ENCODE data around the gene NPC1. TPM values are rescaled to one million over a fixed set of nuclear protein-coding genes. Genes with fewer than 3 reads are reported as not detected.
A peak's percentile ranks its signal among the peaks of the same experiment; 100 is the strongest.
"Not testable (repeated sequence)": the region's sequence is repeated elsewhere in the genome, so short reads cannot be mapped to it uniquely, and the experiment has no call there.

NPC1 gene
- total and polyA plus RNA-seq, 4 experiments from 2014 or later = 14.0 to 64.5 (median 42.4) TPM

DNA sequence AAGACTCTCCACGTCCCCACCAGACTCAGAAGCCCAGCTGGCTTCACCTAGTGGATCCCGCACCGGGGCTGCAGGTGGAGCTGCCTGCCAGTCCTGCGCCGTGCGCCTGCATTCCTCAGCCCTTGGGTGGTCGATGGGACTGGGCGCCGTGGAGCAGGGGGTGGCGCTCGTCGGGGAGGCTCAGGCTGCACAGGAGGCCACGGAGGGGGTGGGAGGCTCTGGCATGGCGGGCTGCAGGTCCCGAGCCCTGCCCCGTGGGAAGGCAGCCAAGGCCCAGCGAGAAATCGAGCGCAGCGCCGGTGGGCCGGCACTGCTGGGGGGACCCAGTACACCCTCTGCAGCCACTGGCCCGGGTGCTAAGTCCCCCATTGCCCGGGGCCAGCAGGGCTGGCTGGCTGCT, 8.8 kb downstream of the NPC1 start:
- H3K9me3 Mint-ChIP-seq; H3K27me3 Mint-ChIP-seq; H3K36me3 ChIP-seq (ENCODE audit: insufficient read depth, low read length); H3K9me3 ChIP-seq (ENCODE audit: control insufficient read depth in 1 of 2, low read length in 2 of 2); DNase-seq; POLR2A ChIA-PET (ENCODE audit: partially characterized antibody); H3K27ac Mint-ChIP-seq; H3K27ac ChIP-seq (ENCODE audit: low read depth, low read length); H3K4me3 ChIP-seq (ENCODE audit: low read length in 2 of 2); H3K27me3 ChIP-seq (ENCODE audit: insufficient read depth, low read length); intact Hi-C loops (cut with micrococcal nuclease); H3K4me3 Mint-ChIP-seq: not testable (repeated sequence)
- Mint-ChIP-seq H3K4me1 (peaks cover 52 to 80% (median 68%) of the 10 kb centered on the region in 4 donors), H3K36me3 (peaks cover 20 to 39% of the 10 kb centered on the region in 2 donors)
- CTCF ChIA-PET (ENCODE audit: partially characterized antibody) = interaction anchor here (5.2 kb wide), 1 partner anchor 62 kb away, joined by 41 read pairs; no protein-coding TSS in a partner anchor
- peaks cover 65% of the 10 kb centered on the region for H3K4me1 ChIP-seq (ENCODE audit: insufficient read depth, low read length)

DNA sequence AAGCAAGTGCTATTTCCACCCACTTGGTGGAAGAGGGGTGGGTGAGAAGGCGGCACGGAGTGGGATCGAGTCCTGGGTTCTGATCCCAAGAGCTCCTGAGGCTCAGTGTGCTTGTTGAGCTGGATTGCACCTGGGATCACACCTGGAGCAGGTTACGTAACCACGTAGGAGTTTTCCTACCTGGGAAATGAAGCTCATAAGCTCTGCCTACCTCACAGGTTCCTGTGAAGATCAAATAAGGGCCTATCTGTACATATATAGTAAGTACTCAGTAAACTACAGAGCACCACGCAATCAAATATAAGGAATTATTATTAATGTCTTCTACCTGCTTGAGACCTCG, 11.0 kb downstream of the NPC1 start:
- H3K4me3 ChIP-seq (ENCODE audit: low read length in 2 of 2) = no peak overlapping the region
- intact Hi-C loops (cut with micrococcal nuclease) = no loop called here
- H3K27ac ChIP-seq (ENCODE audit: low read depth, low read length) = peak overlapping the region; percentile 34
- H3K36me3 ChIP-seq (ENCODE audit: insufficient read depth, low read length) = peaks cover 7% of the 10 kb centered on the region
- Mint-ChIP-seq H3K4me3 (peak overlapping the region in 6 of 8 donors; percentile 32 to 78 (median 65)), H3K4me1 (peaks cover 45 to 74% (median 61%) of the 10 kb centered on the region in 4 donors), H3K27ac (peak overlapping the region; percentile 67 to 93 (median 84)), H3K9me3 (no peaks in the 10 kb centered on the region), H3K27me3 (no peaks in the 10 kb centered on the region), H3K36me3 (peaks cover 25 to 42% of the 10 kb centered on the region in 2 donors)
- no peak for DNase-seq
- no peaks in the 10 kb centered on the region for H3K9me3 ChIP-seq (ENCODE audit: control insufficient read depth in 1 of 2, low read length in 2 of 2)
- peaks cover 61% of the 10 kb centered on the region for H3K4me1 ChIP-seq (ENCODE audit: insufficient read depth, low read length)
- POLR2A ChIA-PET (ENCODE audit: partially characterized antibody) = interaction anchor here (3.2 kb wide), 1 partner anchor 10 kb away, joined by 19 read pairs; the partner anchor contains the start of gene NPC1
- CTCF ChIA-PET (ENCODE audit: partially characterized antibody) = interaction anchor here (1.0 to 3.7 kb wide), 2 partner anchors 10 to 91 kb away, joined by 4 to 14 read pairs; partner anchors contain the start of gene NPC1
- no peaks in the 10 kb centered on the region for H3K27me3 ChIP-seq (ENCODE audit: insufficient read depth, low read length)

DNA sequence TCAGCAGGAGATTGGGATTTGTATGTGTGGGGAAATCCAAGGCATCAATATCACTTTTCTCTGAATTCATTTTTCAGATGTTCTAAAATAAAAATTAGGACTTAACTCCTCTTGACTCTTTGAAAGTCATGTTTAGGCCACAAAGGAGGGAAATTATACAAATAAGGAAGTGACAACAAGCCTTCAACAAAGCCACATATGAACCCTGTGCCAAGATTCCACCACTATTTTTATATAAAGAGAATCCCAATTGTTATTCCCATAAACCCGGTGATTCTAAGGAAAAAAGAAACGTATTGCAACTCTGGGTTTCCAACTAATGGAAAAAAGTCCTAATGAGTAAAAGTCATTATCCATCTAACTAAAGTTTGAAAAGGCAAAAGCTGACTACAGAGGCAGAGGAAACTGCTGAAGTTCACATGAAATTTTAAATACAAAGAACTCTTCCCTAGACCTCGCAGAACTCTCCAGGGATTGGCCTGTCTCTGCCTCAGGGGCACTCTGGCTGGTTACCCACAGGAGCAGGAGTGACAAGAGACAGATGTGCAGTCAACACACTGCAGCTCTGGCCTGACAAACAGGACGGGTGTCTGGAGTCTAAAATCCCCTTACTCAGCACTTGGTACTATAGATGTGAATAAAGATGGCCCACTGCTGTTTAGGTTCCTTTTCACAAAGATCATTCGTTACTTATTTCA, 11.5 kb downstream of the NPC1 start:
- Histone ChIP-seq H3K27ac (ENCODE audit: low read depth, low read length) (peak overlapping the region; percentile 34), H3K27me3 (ENCODE audit: insufficient read depth, low read length) (no peaks in the 10 kb centered on the region), H3K9me3 (ENCODE audit: control insufficient read depth in 1 of 2, low read length in 2 of 2) (no peaks in the 10 kb centered on the region), H3K4me3 (ENCODE audit: low read length in 2 of 2) (peak overlapping the region in 1 of 2 donors; percentile 4), H3K4me1 (ENCODE audit: insufficient read depth, low read length) (peaks cover 56% of the 10 kb centered on the region), H3K36me3 (ENCODE audit: insufficient read depth, low read length) (peaks cover 10% of the 10 kb centered on the region)
- H3K9me3 Mint-ChIP-seq = no peaks in the 10 kb centered on the region
- H3K27me3 Mint-ChIP-seq = no peaks in the 10 kb centered on the region
- intact Hi-C loops (cut with micrococcal nuclease) = loop anchor here (1.0 kb wide), 1 partner anchor 12 kb away; the partner anchor contains the start of gene NPC1
- peaks cover 41 to 73% (median 57%) of the 10 kb centered on the region in 4 donors for H3K4me1 Mint-ChIP-seq
- H3K36me3 Mint-ChIP-seq = peaks cover 26 to 42% of the 10 kb centered on the region in 2 donors
- ChIA-PET POLR2A (ENCODE audit: partially characterized antibody) (interaction anchor here (1.4 to 3.7 kb wide), 4 partner anchors 7 to 59 kb away, joined by 4 to 23 read pairs (median 12); partner anchors contain the start of gene NPC1), CTCF (ENCODE audit: partially characterized antibody) (interaction anchor here (0.9 to 3.7 kb wide), 4 partner anchors 11 to 90 kb away, joined by 4 to 14 read pairs (median 6); partner anchors contain the start of gene NPC1)
- peak overlapping the region; percentile 51 to 80 (median 70) for H3K4me3 Mint-ChIP-seq
- peak in 1 of 5 donors; percentile 3 for DNase-seq
- H3K27ac Mint-ChIP-seq = peak overlapping the region; percentile 67 to 93 (median 84)

DNA sequence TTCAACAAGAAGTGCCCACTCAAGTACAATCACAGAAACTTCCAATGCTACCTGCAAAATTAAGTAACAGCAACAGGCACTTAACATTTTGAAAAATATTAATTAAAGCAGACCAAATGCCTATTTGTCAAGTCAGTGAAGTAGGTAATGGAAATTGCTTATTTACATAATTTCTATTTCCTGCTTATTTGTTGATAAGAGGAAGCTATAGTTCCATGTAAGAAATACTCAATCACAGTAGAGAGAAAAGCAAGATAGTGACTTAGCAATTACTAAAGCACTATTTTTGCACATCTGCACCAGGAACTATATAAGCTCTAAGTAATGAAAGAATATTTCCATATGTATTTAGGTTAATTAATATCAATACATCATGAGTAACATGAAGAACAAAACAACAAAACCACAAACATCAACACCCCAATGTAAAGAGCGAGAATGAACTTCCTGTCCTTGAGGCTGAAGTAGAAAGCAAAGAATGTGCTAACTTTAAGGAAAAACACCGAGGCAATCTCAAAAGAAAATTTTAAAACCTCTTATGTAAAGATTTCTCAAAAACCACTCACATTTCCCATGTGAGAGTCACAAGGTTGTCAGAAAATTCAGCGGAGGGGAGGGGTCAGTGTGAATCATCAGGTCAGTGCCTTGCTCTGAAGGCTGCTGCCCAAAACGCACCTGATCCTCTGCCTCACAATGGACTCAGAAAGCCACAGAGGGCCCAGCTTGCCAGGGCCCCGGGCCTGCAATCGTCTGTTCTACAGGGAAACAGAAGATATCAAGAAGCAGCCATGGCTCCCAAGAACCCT, 12.5 kb downstream of the NPC1 start:
- H3K9me3 ChIP-seq (ENCODE audit: control insufficient read depth in 1 of 2, low read length in 2 of 2) = no peaks in the 10 kb centered on the region
- ChIA-PET CTCF (ENCODE audit: partially characterized antibody) (interaction anchor here (0.9 to 3.7 kb wide), 3 partner anchors 12 to 75 kb away, joined by 4 to 14 read pairs (median 7); partner anchors contain the start of gene NPC1), POLR2A (ENCODE audit: partially characterized antibody) (interaction anchor here (0.7 to 3.7 kb wide), 7 partner anchors 8 to 71 kb away, joined by 3 to 23 read pairs (median 5); partner anchors contain the start of genes NPC1 and RMC1)
- H3K4me1 ChIP-seq (ENCODE audit: insufficient read depth, low read length) = peaks cover 56% of the 10 kb centered on the region
- peak overlapping the region in 1 of 2 donors; percentile 4 for H3K4me3 ChIP-seq (ENCODE audit: low read length in 2 of 2)
- no peaks in the 10 kb centered on the region for H3K9me3 Mint-ChIP-seq
- peaks cover 13% of the 10 kb centered on the region for H3K36me3 ChIP-seq (ENCODE audit: insufficient read depth, low read length)
- intact Hi-C loops (cut with micrococcal nuclease) = loop anchor here (1.0 kb wide), 1 partner anchor 12 kb away; the partner anchor contains the start of gene NPC1
- H3K4me1 Mint-ChIP-seq = peaks cover 36 to 66% (median 50%) of the 10 kb centered on the region in 4 donors
- H3K4me3 Mint-ChIP-seq = peak overlapping the region; percentile 37 to 80 (median 70)
- H3K27me3 ChIP-seq (ENCODE audit: insufficient read depth, low read length) = no peaks in the 10 kb centered on the region
- peaks cover 28 to 41% of the 10 kb centered on the region in 2 donors for H3K36me3 Mint-ChIP-seq
- peak; percentile 23 to 65 (median 47) for DNase-seq
- peak overlapping the region; percentile 67 to 93 (median 84) for H3K27ac Mint-ChIP-seq
- H3K27me3 Mint-ChIP-seq = no peaks in the 10 kb centered on the region
- peak overlapping the region; percentile 34 for H3K27ac ChIP-seq (ENCODE audit: low read depth, low read length)

DNA sequence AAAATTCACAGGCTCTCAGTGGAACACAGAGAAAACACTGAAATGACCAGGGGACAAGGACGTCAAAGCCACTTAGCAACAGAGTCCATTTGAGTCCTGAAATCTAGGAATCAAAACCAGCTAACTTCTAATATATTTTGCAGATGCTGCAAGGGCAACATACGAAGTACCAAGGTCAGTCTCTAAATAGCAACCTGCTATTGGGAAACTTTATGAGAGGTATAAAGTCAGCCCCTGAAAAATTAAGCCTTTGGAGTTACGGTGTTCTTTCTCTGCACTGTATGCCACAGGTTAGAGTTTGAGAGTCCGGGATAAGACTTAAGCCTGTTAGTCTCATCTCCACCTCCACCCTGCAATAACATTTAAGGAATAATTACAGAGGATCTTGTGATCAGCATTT, 13.3 kb downstream of the NPC1 start:
- POLR2A ChIA-PET (ENCODE audit: partially characterized antibody) = interaction anchor here (1.3 to 3.7 kb wide), 4 partner anchors 9 to 57 kb away, joined by 6 to 23 read pairs (median 6); partner anchors contain the start of gene NPC1
- Mint-ChIP-seq H3K27me3 (no peaks in the 10 kb centered on the region), H3K9me3 (no peaks in the 10 kb centered on the region), H3K36me3 (peaks cover 32 to 46% of the 10 kb centered on the region in 2 donors), H3K4me1 (peaks cover 30 to 58% (median 44%) of the 10 kb centered on the region in 4 donors), H3K27ac (peak overlapping the region in 6 of 7 donors; percentile 67 to 93 (median 84)), H3K4me3 (peak overlapping the region in 5 of 8 donors; percentile 37 to 80 (median 70))
- Histone ChIP-seq H3K9me3 (ENCODE audit: control insufficient read depth in 1 of 2, low read length in 2 of 2) (no peaks in the 10 kb centered on the region), H3K4me1 (ENCODE audit: insufficient read depth, low read length) (peaks cover 50% of the 10 kb centered on the region), H3K27me3 (ENCODE audit: insufficient read depth, low read length) (no peaks in the 10 kb centered on the region), H3K4me3 (ENCODE audit: low read length in 2 of 2) (peak overlapping the region in 1 of 2 donors; percentile 4), H3K27ac (ENCODE audit: low read depth, low read length) (peak overlapping the region; percentile 34), H3K36me3 (ENCODE audit: insufficient read depth, low read length) (peaks cover 19% of the 10 kb centered on the region)
- intact Hi-C loops (cut with micrococcal nuclease) = no loop called here
- DNase-seq = no peak
- CTCF ChIA-PET (ENCODE audit: partially characterized antibody) = interaction anchor here (1.3 to 4.3 kb wide), 3 partner anchors 12 to 56 kb away, joined by 3 to 24 read pairs (median 14); partner anchors contain the start of gene NPC1

DNA sequence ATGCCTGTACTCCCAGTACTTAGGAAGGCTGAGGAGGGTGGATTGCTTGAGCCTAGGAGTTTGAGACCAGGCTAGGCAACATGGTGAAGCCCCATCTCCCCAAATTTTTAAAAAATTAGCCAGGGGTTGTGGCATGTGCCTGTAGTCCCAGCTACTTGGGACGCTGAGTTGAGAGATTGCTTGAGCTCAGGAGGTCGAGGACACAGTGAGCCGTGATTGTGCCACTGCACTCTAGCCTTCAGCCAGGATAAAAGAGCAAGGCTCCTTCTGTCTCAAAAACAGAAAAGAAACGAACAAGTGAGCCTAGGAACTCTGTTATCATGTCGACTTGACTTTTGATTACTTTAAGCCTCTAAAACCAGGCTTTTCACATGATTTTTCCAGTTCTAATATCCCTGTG, 13.7 kb downstream of the NPC1 start:
- ChIA-PET CTCF (ENCODE audit: partially characterized antibody) (interaction anchor here (1.3 to 4.3 kb wide), 3 partner anchors 13 to 56 kb away, joined by 3 to 24 read pairs (median 4); partner anchors contain the start of gene NPC1), POLR2A (ENCODE audit: partially characterized antibody) (interaction anchor here (1.3 to 3.7 kb wide), 3 partner anchors 9 to 13 kb away, joined by 6 to 23 read pairs (median 6); partner anchors contain the start of gene NPC1)
- peak overlapping the region; percentile 34 for H3K27ac ChIP-seq (ENCODE audit: low read depth, low read length)
- peaks cover 50% of the 10 kb centered on the region for H3K4me1 ChIP-seq (ENCODE audit: insufficient read depth, low read length)
- Mint-ChIP-seq H3K4me3 (peak overlapping the region in 3 of 8 donors; percentile 30 to 41 (median 31)), H3K9me3 (no peaks in the 10 kb centered on the region), H3K27me3 (no peaks in the 10 kb centered on the region), H3K4me1 (peaks cover 30 to 58% (median 44%) of the 10 kb centered on the region in 4 donors), H3K36me3 (peaks cover 34 to 47% of the 10 kb centered on the region in 2 donors), H3K27ac (peak overlapping the region in 5 of 7 donors; percentile 20 to 89 (median 63))
- DNase-seq = no peak
- intact Hi-C loops (cut with micrococcal nuclease) = no loop called here
- peaks cover 20% of the 10 kb centered on the region for H3K36me3 ChIP-seq (ENCODE audit: insufficient read depth, low read length)
- no peaks in the 10 kb centered on the region for H3K9me3 ChIP-seq (ENCODE audit: control insufficient read depth in 1 of 2, low read length in 2 of 2)
- H3K27me3 ChIP-seq (ENCODE audit: insufficient read depth, low read length) = no peaks in the 10 kb centered on the region
- no peak overlapping the region for H3K4me3 ChIP-seq (ENCODE audit: low read length in 2 of 2)

Measured in CD4-positive, alpha-beta memory T cell (primary cell).